Measurements from ENCODE around the gene SKAP1.
A peak's percentile ranks its signal among the peaks of the same experiment; 100 is the strongest.
"Not testable (repeated sequence)": the region's sequence is repeated elsewhere in the genome, so short reads cannot be mapped to it uniquely, and the experiment has no call there.

SKAP1 gene

GRCh38 chr17:48195910-48196309, 234.1 kb downstream of the SKAP1 start:
- DNase-seq, result no peak

DNA sequence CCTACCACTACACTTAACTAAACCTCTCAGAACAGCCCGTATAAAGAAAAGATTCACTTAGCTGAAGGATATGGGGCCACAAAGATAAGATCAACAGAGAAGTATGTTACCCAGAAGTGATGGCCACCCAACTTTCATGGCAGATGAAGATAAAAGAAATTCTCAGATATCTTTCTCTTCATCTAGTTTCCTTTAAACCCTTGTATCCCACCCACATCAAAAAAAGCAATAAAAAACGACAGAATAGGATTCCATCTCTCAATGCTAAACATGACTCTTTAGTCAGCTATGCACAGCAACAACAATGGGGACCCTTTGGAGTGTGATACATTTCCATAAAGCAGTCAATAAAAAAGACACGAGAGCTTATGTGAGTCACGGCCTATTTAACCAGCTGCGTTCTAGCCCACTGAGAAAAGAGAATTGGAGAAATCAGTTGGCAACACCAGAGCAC, 235.9 kb downstream of the SKAP1 start:
- DNase-seq, result peak in 2 of 3 experiments; percentile 42 to 95

- DNase-seq, result peak in 1 of 3 experiments; percentile 27
These were observed 237.7 kb downstream of the SKAP1 start for GRCh38 chr17:48192321-48192731.

DNA sequence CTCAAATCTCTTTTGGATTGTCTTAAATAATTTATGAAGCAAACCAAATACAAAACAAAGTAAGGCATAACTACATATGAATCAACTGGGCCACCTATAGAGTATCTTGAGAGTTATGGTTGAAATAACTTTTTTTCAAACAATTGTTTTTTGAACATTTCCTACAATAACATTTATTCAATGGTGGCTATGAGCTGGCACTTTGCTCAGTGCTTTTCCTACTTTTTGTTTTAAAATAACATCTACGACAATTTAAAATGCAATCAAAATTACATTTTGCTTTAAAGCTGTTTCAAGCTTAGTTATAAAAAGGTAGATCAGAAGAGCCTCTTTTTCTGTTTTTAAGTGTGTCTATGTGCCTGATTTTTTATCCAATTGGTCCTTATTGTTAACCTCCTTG, 238.7 kb downstream of the SKAP1 start:
- no peak for DNase-seq

DNA sequence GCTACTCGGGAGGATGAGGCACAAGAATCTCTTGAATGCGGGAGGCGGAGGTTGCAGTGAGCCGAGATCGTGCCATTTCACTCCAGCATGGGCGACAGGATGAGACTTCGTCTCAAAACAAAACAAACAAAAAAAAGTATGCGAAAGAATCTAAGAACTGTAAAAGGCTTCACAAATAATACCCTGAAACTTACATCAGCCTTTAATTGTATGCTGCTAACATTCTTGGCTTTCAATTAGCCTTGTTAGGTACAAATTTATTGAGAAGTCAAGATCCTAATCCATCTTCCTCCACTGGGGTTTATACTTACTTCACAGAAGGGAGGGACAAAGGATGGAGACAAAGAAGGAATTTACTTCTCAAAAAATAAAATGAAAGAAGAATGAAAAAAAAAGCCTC, 239.1 kb downstream of the SKAP1 start:
- no peak for DNase-seq

DNA sequence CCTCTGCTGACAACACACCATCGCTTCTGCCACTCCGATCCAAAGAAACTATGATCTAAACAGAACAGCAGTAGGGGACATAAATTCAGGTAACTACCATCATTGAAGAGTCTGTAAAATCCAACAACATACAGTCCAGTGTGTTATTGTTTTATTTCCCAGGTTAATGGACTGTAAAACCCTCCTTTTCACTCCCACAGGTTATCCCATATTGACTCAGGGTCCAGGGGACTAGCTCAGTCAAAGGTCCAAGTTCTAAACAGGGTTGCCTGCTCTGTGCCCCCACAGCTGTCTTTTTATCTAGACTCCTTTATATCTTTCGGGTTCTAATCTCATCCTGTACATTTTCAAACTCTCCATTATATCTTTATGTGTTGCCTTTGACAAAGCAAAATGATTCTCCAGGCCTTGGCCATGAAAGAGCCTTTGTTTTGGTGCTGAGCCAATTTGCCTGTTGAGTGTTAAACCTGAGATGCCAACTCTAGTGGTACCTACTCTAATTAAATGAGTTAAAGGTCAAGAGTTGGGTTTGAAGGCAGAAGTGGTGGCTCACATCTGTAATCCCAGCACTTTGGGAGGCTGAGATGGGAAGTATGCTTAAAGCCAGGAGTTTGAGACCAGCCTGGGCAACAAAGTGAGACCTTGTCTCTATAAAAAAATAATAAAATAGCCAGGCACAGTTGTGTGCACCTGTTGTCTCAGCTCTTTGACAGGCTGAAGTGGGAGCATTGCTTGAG, 242.0 kb downstream of the SKAP1 start:
- peak in 2 of 3 experiments; percentile 30 to 96 for DNase-seq

GRCh38 chr17:48186317-48186716, 243.7 kb downstream of the SKAP1 start:
- DNase-seq, result not testable (repeated sequence)

- no peak for DNase-seq
These were observed 245.3 kb downstream of the SKAP1 start for GRCh38 chr17:48184721-48185120.

DNA sequence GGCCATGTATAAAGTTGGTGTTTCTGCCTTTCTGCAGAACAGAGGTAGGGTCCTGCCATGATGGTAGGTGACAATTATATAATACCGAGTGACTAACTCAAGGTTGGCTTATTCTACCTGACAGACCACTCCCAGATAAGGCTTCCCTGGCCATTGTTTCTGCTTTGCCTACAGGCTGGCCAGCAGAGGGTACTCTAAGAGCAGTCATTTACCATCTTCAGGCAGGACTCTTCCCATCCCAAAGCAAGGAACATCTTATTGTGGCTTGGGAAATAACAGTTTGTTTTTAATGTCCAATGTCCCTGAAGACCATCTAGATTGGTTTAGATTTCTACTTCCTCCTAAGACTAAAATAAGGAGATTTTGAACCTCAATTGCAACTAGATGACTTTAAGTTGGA, 248.4 kb downstream of the SKAP1 start:
- peak; percentile 41 to 76 (median 62) for DNase-seq

GRCh38 chr17:48180842-48181629, 249.0 kb downstream of the SKAP1 start:
- DNase-seq, result no peak

DNA sequence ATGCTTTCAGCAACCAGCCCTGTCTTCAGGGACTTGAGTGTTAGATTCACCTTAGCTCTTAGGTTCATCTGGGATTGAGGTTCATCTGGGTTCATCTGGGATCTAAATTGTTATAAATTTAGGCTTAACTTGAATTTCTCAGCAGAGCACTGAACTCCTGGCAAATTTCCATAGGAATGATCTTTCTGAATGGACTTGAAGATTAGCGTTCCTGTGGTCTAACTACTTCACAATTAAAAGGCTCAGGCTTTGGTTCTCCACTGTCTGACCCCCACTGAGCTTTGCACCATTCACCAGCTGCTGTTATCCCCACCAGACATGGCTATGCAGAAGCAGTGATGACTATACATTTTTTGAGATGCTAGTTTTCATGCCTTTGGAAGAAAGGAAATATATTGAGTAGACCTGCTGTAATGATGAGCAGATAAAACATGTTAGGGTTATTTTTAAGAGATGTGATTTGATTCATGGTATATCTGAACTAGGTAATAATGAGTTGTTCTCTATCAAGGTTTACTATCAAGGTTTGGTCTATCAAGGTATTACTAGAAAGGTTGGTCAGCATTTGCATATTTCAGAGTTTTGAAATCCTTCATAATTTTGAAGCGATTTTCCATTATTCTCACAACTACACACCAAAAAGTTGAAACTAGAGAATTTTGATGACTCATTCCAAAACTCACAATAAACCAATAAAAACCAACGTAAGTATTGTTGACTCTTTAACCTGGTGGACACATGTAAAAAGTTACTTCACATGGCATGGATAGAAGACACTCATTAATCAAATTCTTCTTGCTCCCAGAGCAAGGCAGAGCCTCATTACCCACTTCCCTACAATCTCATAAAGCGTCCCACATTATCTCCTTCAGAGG, 250.7 kb downstream of the SKAP1 start:
- DNase-seq, result no peak

DNA sequence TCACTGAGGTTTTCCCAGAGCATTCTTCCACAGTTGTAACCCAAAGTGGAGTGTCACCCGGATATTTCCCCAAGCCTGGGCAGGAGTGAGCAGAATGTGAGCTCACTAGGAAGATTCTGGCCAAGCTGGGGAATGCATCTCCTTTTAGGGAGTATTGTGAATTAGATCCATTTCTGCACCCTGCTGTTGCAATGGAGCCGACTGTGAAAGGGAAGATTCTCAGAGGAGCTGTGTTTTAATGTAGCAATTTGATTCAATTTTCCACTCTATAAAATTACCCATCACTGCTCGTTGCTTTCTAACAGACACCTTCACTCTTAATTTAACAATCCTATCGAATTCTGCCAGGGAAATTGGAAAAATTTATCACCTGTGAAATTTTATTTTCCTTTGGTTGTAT, 251.7 kb downstream of the SKAP1 start:
- no peak for DNase-seq

GRCh38 chr17:48177816-48178215, 252.2 kb downstream of the SKAP1 start:
- DNase-seq, result peak in 1 of 3 experiments; percentile 16

DNA sequence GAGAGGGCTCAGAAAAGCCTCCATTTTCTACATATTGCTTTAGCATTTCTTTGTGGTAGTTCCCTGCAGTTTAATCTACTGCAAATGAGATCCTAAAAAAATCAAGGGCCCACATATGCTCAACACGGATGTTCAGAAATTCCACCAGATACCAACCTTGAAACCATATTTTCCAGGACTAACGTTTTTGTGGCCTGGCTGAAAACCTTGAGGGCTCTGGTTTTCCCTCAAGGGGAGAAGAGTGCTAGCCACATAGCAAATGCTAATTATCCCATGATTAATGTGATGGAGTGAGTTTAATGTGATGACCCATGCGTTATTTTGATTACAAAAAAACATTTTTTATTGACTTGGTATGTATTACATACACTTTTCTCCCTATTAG, 253.6 kb downstream of the SKAP1 start:
- no peak for DNase-seq

DNA sequence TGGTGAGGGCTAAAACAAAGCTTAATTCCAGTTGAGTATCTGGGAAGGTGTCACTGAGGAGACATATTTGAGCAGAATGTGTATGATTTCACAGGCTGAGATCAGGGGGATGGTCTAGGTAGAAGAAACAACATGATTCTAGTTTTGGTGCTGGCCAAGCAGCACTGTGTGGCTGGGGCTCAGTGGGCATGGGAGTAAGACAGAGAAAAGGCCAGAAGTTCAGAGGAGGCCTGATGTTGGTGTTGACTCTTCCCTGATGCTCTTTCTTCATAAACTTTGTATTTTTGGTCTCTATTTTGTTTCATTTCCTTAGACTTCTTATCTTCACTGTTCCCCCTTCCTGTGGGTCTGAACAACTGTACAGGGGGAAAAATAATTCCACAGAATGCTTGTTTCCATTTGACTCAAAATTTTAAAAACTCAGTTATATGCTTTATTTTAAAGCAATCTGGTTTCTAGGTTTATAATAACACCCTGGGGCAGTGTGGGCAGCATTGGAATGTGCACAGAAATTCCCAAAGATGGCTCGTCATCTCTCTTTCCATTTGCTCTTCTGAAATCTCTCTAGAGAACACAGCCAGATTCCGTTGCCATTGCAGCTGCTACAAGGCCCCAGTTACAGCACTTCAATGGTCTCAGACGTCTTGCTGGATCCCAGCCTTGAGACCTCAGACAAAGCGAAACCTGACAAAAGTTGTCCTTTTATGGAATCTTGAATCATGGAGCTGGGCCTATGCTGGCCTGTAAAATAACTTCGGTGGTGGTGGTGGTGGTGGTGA, 254.1 kb downstream of the SKAP1 start:
- no peak for DNase-seq

GRCh38 chr17:48174833-48175523, 255.0 kb downstream of the SKAP1 start:
- DNase-seq, result peak; percentile 14 to 69 (median 56)

DNA sequence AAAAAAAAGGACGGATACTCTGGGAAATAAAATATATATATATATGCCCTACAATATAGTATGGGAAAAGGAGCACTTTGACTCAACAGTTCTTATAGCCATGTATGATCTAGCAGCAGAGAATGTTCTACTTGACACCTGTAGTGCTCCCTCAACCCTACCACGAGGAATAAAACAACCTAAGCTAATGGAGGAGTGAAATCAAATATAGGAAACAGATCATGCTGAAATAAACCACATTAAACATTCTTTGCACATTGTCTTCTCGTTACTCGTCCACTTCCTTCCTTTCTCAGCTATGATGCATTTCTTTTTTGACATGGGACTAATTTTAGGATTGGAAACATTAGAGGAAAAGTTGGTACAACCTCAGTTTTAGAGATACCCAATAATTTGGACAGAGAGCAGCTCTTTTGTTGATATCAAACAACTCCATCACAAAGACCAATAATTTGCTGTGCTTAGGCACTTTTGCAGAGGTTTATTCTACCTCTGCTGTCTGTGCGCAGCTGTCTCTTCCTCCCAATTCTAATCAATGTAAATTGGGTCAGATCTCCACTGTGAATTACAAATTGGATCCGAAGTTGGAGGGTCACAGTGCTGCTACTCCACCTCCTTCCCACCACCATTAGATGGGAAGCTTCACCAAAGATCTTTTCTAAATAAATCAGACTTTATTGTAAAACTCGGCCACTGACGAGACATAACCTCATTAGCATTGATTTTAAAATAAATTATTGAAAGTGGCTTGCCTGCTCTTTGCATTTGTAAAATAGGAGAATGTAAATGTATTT, 256.6 kb downstream of the SKAP1 start:
- DNase-seq, result no peak

DNA sequence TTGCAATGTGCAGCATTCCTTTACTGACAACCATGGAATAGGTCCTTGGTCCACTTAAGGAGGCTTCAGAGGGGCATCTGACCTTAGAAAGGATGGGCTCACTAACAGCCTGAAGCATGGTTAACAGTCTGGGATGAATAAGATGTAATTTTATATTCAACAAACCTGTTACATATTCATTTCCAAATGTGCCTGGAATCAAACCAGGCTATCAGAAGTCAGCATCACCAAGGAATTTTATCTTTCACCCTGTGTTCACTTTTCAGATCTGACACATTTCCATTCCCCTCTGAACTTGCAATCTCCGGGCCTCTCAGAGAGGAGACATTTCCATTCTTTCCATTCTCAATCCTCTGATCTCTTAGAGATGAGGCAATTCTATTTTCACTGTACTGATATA, 260.1 kb downstream of the SKAP1 start:
- no peak for DNase-seq

GRCh38 chr17:48163809-48164208, 266.2 kb downstream of the SKAP1 start:
- DNase-seq, result no peak

DNA sequence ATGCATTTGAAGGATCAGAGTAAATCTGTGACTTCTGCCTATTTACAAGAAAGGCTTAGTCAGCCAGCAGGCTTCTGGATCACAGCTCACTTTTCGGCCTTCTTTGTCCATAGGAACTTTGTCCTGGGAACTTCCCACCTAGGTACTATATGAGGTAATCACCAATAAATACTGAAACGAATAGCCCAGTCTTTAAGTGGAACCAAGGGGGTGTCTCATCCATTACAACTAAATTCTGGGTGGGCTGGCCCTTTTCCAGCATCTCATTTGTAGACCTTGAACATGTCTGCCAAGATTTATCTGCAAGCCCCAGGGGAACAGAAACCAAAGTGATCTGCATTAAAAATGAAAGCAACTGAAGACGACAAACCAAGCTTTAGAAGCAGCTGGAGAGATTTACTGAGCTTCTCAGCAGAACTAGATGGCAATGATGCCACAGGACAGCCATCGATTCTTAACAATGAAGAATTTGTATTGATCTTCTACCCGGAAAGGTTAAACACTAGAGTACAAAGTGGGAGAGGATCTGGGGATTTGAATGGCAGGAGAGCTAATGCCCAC, 267.0 kb downstream of the SKAP1 start:
- peak in 2 of 3 experiments; percentile 44 to 48 for DNase-seq
